Breast epithelium (tissue), 3 donors: ENCODE data around the gene NKAP.

ENCODE experiments used
- POLR2A ChIP-seq: fragments of 450-650 bp; IDR thresholded peaks from one replicate; pipeline ENCODE4 v1.6.1; 2016; ENCODE audit warnings: antibody characterized with exemption, mild to moderate bottlenecking, moderate library complexity
- POLR2AphosphoS5 ChIP-seq, 3 donors: sonication (generic); formaldehyde crosslinking; IDR thresholded peaks; one replicate each; pipeline ENCODE4 v1.6.1; 2017; ENCODE audit warnings: antibody characterized with exemption in 3 of 3
- TF ChIP-seq, protein P1 (sequence below), 3 donors: fragments of 450-650 bp; IDR thresholded peaks; one replicate each; pipeline ENCODE4 v1.5.1; 2016 to 2017; ENCODE audit warnings: antibody characterized with exemption in 3 of 3, mild to moderate bottlenecking in 3 of 3, moderate library complexity in 3 of 3

- TF ChIP-seq, protein P1, sequence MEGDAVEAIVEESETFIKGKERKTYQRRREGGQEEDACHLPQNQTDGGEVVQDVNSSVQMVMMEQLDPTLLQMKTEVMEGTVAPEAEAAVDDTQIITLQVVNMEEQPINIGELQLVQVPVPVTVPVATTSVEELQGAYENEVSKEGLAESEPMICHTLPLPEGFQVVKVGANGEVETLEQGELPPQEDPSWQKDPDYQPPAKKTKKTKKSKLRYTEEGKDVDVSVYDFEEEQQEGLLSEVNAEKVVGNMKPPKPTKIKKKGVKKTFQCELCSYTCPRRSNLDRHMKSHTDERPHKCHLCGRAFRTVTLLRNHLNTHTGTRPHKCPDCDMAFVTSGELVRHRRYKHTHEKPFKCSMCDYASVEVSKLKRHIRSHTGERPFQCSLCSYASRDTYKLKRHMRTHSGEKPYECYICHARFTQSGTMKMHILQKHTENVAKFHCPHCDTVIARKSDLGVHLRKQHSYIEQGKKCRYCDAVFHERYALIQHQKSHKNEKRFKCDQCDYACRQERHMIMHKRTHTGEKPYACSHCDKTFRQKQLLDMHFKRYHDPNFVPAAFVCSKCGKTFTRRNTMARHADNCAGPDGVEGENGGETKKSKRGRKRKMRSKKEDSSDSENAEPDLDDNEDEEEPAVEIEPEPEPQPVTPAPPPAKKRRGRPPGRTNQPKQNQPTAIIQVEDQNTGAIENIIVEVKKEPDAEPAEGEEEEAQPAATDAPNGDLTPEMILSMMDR (IDR thresholded peaks at IDR 0.05), result no peak
- TF ChIP-seq POLR2A, result no peak
- no peak for TF ChIP-seq POLR2AphosphoS5 (IDR thresholded peaks at IDR 0.05)
Observed at GRCh38 chrX:119986203-119986602, 42.7 kb upstream of the NKAP start.
